Endothelial cell of umbilical vein (primary cell): ENCODE data around the gene MFSD6.

Experiments used
- CTCF ChIP-seq, 2 donors: IDR thresholded peaks; 1 replicate in 1 of 2; 2 replicates in 1 of 2; pipeline ENCODE4 v1.5.1; 2011; ENCODE audit warnings: low read length in 2 of 2, mild to moderate bottlenecking in 2 of 2, moderate library complexity in 2 of 2, control low read depth in 1 of 2, inconsistent platforms in 1 of 2, low read depth in 1 of 2; ENCODE audit not compliant: insufficient read depth in 1 of 2; ENCODE audit errors: extremely low read depth in 1 of 2
- EZH2 ChIP-seq: IDR thresholded peaks from 2 replicates; pipeline ENCODE4 v1.6.1; 2012; ENCODE audit warnings: borderline replicate concordance, low read depth, mild to moderate bottlenecking, moderate library complexity, low read length, inconsistent platforms; ENCODE audit not compliant: severe bottlenecking
- GATA2 ChIP-seq: IDR thresholded peaks from 2 replicates; pipeline ENCODE4 v1.7.0; 2011; ENCODE audit warnings: low read depth, mild to moderate bottlenecking, moderate library complexity, mixed read lengths, low read length; ENCODE audit not compliant: insufficient read length, insufficient read depth
- JUN ChIP-seq: IDR thresholded peaks from 2 replicates; pipeline ENCODE4 v1.6.1; 2011; ENCODE audit warnings: borderline replicate concordance, low read depth; ENCODE audit not compliant: insufficient read length, insufficient read depth
- MAX ChIP-seq: IDR thresholded peaks from 2 replicates; pipeline ENCODE4 v1.6.1; 2011; ENCODE audit not compliant: insufficient read depth, insufficient read length
- MYC ChIP-seq: IDR thresholded peaks from one replicate; pipeline ENCODE4 v1.6.1; 2011; ENCODE audit warnings: mild to moderate bottlenecking, low read depth, low read length
- POLR2A ChIP-seq: IDR thresholded peaks from 2 replicates; pipeline ENCODE4 v1.6.1; 2012; ENCODE audit warnings: low read depth, mild to moderate bottlenecking, control low read depth, low read length
- POLR2AphosphoS5 ChIP-seq: IDR thresholded peaks from 2 replicates; pipeline ENCODE4 v1.6.1; 2012; ENCODE audit warnings: low read depth, mild to moderate bottlenecking, control low read depth, low read length, moderate library complexity; ENCODE audit not compliant: insufficient read depth

- TF ChIP-seq EZH2 (peak; percentile 16), CTCF (IDR thresholded peaks at IDR 0.05; ENCODE audit: extremely low read depth in 1 of 2, insufficient read depth in 1 of 2, low read depth in 1 of 2, low read length in 2 of 2) (no peak), POLR2A (no peak), GATA2 (no peak), MAX (no peak), POLR2AphosphoS5 (no peak), JUN (no peak), MYC (no peak)
These were observed at the start of gene MFSD6 for GRCh38 chr2:190407662-190408537.
